Epidermal melanocyte (primary cell): Measurements from ENCODE around the gene ANAPC5.
"Not testable (repeated sequence)": the region's sequence is repeated elsewhere in the genome, so short reads cannot be mapped to it uniquely, and the experiment has no call there.

Experiments
- DNase-seq: peaks from one replicate; pipeline ENCODE4 v3.0.0; 2011; ENCODE audit warnings: low spot score; ENCODE audit not compliant: insufficient read length

The ANAPC5 gene

GRCh38 chr12:121287267-121287954, 64.8 kb downstream of the ANAPC5 start:
- no peak for DNase-seq

GRCh38 chr12:121285856-121286255, 66.4 kb downstream of the ANAPC5 start:
- DNase-seq = no peak

GRCh38 chr12:121284551-121285390, 67.4 kb downstream of the ANAPC5 start:
- DNase-seq = no peak

GRCh38 chr12:121283841-121284240, 68.4 kb downstream of the ANAPC5 start:
- DNase-seq = no peak

- DNase-seq = no peak
These were observed 68.8 kb downstream of the ANAPC5 start for GRCh38 chr12:121283388-121283787.

DNA sequence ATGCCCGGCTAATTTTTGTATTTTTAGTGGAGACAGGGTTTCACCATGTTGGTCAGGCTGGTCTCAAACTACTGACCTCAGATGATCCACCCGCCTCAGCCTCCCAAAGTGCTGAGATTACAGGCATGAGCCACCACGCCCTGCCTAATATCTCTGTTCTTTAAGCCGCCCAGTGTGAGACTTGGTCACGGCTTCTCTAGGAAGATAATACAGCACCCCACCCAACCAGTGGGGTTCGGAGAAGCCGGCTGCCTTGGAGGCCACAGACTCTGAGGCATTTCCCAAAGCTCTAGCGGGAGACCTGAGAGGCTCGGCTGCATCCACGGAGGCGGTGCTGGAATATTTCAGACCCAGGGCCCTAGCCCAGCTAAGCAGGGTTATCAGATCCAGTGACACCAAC, 69.3 kb downstream of the ANAPC5 start:
- DNase-seq = not testable (repeated sequence)

GRCh38 chr12:121282072-121282742, 70.0 kb downstream of the ANAPC5 start:
- no peak for DNase-seq

GRCh38 chr12:121281116-121281515, 71.1 kb downstream of the ANAPC5 start:
- not testable (repeated sequence) for DNase-seq

DNA sequence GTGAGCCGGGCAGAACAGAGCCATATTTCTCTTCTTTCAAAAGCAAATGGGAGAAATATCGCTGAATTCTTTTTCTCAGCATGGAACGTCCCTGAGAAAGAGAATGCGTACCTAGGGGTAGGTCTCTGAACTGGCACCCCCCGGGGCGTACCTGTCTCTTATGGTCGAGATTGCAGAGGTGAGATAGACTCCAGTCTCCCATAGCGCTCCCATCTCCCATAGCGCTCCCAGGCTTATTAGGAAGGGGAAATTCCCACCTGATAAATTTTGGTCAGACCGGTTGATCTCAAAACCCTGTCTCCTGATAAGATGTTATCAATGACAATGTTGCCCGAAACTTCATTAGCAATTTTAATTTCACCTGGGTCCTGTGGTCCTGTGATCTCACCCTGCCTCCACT, 71.7 kb downstream of the ANAPC5 start:
- DNase-seq = not testable (repeated sequence)

DNA sequence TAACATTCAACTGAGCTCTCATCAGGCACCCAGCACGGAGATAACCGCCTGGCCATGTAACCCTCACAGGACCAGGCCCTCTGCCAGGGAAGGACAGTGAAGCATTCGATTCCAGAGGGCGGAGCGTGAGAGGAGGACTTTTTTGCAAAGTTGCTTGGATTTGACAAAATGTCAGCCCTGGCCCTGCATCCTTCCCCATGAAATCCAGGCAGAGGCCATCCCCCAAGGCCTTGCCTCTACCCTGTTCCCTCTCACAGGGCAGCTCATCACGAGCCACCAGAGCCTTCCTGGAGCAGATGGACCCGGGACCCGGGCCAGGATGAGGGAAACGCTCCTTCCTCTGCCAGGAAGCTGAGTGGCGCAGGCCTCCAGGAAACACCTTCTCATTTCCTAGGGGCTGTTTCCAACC, 72.7 kb downstream of the ANAPC5 start:
- DNase-seq = no peak

DNA sequence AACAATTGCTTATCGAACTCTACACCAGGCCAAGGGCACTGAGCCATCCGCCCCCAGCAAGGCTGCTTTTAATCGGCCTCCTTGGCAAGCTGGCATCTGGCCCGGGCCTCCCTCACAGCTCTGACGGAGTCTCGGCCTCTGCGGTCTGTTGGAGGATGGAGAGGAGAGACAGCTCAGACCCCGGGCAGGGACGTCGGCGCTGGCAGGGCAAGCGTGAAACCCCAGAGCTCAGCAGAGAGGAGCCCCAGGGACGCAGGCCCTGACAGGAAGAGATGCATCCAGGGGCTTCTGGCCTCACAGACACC, 73.2 kb downstream of the ANAPC5 start:
- no peak for DNase-seq

DNA sequence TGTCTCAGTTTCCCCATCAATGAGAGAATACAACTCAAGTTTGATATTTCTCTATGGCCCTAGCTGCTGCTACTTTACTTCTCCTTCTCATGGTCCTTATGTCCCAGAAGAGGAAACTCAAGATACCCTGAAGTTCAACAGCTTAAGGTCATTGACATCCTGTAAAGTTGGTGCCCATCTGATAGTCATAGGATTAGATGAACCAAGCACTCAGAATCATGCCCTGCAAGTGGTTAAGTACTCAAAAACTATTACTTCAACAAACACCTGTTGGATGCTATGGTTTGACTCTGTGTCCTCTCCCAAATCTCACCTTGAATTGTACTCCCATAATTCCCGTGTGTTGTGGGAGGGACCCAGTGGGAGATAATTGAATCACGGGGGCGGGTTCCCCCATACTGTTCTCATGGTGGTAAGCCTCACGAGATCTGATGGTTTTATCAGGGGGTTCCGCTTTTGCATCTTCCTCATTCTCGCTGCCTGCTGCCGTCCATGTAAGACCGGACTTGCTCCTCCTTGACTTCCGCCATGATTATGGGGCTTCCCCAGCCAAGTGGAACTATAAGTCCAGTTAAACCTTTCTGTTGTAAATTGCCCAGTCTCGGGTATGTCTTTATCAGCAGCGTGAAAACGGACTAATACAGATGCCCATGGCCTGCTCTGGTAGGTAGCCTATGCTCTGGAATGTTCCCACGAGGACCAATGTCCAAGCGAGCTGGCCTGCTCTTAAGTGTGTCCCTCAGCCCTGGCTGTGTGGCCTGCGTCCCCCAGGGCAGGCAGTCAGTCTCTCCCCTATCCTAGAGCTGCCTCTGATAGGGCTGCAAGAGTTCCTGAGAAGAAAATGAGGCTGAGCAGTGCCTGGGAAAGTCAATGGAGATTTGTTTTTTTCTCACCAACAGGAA, 73.8 kb downstream of the ANAPC5 start:
- no peak for DNase-seq

GRCh38 chr12:121277374-121277759, 74.8 kb downstream of the ANAPC5 start:
- DNase-seq = no peak

DNA sequence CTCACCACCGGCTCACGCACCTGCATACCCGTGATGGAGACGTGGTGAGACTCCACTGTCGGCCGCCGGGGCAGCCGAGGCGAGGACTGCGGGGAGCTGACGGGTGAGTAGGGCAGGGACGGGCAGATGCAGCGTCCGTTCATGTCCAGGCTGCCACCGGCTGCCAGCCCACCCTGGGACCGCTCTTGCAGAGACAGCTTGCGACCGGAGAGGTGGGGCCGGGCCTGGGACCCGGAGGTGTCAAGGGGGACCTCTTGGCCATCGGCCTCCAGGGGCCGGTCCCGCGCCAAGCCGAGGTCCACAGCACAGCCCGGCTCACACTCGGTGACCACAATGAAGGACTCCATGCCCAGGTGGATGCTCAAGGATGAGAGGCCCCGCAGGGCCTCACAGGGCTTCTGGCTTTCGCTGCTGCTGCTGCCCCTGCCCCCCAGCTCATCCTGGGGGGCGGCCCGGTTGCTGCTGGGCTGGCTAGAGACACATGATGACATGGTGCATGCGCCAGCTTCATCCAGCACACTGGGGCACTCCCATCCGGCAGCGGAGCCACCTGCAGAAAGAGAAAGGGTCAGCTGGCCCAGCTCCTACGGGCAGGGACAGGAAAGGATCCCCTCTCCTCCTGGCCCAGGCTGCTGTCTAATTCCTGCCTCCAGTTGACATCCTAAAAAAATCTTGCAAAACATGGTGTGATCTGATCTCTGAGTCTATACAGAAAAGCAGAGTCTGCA, 78.0 kb downstream of the ANAPC5 start:
- no peak for DNase-seq

GRCh38 chr12:121273364-121273896, 78.8 kb downstream of the ANAPC5 start:
- no peak for DNase-seq

DNA sequence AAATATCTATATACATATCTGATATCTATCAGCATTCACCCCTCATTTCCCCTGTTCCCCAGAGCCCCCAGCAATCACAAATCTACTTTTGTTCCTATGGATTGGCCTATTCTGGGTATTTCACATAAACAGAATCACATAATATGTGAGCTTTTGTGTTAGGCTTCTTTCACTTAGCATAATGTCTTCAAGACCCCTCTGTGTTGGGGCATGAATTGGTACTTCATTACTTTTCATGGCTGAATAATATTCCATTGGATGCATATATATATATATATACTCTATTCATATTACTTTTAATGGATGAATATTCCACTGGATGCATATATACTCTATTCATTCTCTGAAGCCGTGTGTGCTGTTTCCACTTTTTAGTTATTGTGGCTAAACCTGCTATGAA, 84.4 kb downstream of the ANAPC5 start:
- no peak for DNase-seq

DNA sequence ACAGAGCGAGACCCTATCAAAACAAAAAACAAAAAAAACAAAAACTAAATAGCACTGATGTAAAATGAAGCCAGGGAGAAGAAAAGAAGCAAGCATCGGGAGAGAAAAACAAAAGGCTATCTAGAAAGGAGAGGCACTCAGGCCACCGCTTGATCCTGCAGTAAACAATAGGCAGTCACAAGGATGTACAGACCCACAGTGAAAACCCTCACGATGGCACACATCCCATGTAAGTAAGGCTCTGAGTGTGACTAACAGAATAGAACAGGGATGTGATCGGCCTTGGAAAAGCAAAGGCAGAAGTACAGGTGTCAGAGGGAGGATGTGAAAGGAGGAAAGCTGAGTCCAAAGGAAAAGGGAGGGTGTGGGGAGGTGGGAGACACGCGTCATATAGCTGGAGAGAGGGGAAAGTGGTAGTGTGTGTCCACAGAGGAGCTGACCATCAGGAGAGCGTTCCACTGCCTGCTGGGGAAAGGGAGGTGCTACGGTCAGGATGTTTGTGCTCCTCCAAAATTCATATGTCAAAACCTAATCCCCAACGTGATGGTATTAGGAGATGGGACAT, 87.2 kb downstream of the ANAPC5 start:
- DNase-seq = no peak

GRCh38 chr12:121264135-121264534, 88.1 kb downstream of the ANAPC5 start:
- DNase-seq = no peak

DNA sequence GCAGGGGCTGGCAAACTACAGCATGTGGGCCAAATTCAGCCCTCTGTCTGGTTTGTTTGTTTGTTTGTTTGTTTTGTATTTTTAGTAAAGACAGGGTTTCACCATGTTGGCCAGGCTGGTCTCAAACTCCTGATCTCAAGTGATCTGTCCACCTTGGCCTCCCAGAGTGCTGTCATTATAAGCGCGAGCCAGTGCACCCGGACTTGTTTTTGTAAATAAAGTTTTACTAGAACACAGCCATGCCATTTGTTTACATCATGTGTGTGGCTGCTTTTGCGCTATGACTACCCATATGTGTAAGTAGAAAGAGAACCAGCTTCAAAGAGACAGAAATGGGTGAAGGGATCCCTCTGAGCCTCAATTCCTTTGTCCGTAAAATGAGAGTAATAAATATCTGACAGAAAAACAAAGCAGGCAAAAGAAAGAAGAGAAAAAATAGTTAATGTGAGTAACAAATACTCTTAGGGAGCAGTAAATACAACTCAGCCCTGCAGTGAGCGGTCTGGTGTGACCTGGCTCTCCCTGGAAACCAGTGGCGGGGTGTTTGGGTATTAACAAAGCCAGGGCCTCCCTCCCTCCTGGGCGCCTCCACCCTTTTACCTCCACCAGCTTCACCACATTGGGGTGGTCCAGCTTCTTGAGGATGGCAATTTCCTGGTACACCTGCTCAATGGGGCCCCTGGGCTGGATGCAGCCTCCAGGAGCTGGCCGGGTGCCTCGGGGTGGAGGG, 88.8 kb downstream of the ANAPC5 start:
- DNase-seq = no peak
